GM21360 (cell line): ENCODE data around the gene NAV2.
"Not testable (repeated sequence)": the region's sequence is repeated elsewhere in the genome, so short reads cannot be mapped to it uniquely, and the experiment has no call there.

Experiments used
- ATAC-seq: cut with Tn5 transposase; IDR thresholded peaks from one replicate; pipeline ENCODE4 v1.9.1; 2021; ENCODE audit warnings: mild to moderate bottlenecking, moderate library complexity; ENCODE audit not compliant: unreplicated experiment

NAV2 gene

DNA sequence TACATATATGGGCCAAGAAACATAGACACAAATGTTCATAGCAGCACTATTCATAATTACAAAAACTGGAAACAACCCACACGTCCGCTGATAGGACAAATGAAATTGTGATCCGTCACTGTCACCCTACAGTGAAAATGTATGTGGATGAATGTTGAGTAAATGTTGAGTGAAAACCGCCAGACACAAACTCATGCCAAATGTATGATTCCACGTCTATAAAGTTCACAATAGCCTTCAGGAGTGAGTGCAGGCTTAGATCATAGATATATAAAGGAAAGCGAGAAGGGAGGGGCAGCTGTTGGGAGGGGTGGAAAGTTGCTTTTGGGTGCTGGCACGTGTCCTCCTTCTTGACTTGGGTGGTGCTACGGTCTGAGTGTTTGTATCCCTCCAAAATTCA is 414.1 kb downstream of the NAV2 start:
- ATAC-seq: no peak

DNA sequence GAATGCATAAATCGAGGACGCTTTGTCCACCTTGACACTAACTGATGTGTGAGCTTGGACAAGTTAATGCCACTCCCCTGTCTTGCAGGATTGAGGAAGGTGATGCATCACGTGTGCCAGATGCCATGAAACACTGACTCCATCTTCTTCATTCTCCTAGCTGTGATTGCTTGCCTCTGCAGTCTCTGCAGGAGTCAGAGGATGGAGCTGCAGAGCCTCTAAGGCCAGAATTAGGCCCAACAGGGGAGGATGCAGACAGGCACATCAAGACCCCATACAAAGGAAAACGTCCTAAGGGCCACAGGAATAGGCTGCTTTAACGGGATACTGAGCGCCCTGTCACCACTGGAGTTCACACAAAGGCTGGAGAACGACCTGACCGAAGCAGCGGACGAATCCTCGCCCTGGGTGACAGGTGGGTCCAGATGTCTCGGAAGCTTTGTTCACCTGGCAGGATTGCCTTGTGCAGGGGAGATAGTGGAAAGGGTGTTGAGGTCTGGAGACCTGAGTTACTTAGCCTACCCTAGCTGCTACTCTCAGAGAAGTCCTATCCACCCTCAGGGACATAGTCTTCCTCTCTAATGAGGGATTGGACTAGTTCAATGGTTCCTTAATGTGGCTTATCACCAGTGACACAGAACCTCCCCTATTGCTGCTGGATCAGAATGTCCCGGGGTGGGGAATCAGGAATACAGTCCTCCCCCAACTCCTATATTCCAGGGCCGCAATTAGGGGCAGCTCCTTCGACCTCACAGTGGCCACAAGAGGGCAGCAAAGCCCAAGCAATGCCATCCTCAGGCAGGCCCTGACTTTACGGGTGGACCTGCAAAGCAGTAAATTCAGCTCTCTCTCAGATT is 415.3 kb downstream of the NAV2 start:
- ATAC-seq: peak; percentile 70

DNA sequence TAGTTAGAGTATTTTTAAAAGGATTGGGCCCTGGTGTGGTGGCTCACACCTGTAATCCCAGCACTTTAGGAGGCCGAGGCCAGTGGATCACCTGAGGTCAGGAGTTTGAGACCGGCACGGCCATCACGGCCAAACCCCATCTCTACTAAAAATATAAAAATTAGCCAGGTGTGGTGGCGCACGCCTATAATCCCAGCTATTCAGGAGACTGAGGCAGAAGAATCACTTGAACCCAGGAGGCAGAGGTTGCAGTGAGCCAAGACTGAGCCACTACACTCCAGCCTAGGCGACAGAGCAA is 415.8 kb downstream of the NAV2 start:
- not testable (repeated sequence) for ATAC-seq

DNA sequence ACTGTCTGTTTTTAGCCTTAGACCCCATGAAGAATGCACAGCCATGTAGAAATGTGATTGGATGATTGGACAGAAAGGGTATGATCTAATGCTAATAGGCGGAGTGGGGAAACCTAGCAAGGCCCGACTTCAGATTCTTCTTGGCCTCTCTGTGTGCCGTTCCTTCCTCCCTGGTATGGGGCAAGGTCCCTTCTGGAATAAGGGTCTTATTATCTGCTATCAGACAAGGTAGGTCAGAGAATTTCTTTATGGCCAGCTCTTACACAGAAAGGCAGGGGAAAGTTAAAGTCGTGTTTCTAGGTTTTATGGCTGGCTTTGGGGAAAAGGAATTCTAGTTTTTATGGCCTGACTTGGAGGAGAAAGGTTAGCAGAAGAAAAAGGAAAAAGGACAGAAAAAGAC is 417.0 kb downstream of the NAV2 start:
- ATAC-seq: no peak

DNA sequence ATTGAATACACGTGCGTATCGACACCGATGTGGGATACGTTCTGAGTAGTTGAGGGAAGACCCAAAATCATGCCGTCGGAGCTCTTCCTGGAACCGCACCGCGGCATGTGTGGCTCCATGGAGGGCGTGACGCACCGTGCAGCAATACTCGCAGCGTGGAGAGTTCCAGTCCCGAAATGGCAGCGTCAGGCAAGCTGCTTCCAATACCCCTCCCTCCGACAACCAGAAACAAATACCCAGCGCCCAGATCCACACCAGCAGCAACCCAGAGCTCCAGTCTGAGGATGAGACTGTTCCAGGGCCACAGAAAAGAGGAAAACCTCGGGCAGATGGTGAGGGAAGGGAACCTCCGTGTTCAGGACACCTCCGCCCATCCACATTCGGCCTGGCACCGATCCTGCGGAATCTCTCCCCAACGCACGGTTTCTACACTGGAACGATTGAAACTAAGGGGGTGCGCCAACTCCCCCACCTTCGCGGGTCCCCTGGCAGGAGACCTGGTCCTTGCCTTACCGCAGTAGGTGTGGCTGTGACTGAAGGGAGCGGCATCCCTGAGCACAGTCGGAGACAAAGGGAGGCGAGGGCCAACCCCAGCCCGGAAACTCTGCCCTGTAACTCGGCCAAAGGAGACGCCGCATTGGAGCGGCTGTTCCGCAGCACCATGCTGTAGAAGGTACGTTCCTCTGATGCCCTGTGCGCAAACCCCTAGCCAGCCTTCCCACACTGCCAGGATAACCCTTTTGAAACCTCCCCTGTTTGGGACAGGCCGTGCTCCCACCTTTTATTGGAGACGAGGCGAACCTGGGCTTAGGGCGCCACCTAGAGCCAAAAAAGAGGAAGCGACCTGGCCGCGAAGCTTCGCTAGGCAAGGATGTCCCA is 419.4 kb downstream of the NAV2 start:
- ATAC-seq: no peak

DNA sequence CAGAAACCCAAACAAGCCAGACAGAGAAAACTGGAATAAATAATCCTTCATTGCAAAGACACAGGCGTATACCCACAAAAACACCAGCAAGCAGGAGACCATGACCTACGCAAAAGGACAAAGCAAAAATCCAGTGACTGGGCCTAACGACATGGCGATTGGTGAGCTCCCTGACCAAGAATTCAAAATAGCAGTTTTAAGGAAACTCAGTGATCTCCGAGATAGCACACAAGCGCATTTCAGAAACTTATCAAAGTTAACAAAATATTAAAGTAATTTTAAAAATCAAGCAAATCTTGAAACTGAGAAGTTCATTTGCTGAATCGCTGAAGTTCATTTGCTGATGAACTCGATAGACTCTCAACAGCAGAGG is 420.0 kb downstream of the NAV2 start:
- ATAC-seq: no peak

DNA sequence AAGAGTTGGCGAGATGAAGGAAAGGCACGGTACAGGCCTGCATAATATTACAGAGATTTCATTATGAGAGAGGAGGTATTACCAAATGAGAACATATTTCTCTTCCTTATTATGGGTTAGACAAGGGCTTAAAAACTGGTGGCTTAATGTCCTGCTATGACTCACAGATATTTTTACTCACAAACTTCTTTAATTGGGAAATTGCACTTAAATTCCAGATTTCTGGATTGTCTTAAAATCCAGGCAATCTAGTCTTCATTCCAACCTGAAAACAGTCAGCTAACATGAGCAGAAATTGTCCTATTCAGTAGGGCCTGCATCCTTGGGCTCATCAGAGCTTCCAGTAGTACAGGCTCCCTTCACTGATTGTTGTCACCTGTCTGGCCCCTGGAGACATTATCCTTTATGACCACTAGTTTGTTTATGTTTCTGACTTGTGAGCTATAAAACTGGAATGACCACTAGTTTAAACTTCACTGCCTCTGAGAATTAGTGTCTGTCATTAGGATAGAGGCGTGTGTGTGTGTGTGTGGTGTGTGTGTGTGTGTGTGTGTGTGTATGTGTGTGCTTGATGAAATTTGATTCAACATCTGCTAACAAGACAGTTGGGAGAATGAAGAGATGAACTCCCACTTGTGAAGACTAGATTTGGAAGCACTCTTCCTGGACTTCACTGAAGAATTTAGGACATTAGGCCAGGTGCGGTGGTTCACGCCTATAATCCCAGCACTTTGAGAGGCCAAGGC is 422.5 kb downstream of the NAV2 start:
- no peak for ATAC-seq

DNA sequence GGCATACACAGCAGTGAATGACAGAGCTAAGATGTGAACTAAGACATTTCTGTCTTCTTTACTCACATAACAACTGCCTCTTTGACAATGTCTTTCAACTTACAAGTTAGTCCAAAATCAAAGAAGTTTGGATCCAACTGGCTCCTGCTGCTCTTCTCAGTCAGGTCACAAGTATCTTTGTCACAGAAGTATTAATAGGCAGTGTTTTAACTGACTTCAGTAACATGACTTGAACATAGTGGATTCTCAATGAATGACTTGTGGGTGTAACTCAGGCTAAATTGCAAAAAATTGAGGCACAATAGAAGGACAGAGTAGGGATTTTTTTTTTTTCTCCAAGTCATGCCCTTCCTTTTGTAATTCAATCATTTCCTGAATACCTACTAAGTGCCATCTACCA is 425.0 kb downstream of the NAV2 start:
- ATAC-seq: no peak

DNA sequence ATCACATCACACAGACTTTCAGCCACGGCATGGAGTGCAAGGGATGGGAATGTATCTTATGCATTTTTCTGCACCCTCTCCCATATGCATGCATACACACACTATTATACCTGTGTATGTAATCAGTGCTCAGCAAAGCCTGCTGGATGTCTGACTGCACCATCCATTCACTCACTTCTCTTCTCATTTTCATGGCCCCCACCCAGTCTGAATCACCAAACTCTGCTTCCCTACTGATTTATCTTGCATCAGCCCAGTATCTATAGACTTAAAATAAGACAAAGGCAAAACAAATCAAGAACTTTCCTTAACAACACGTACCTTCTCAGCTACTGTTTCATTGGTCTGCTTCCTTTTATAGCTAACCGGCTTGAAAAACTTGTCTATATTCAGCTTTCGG is 426.1 kb downstream of the NAV2 start:
- ATAC-seq: no peak

DNA sequence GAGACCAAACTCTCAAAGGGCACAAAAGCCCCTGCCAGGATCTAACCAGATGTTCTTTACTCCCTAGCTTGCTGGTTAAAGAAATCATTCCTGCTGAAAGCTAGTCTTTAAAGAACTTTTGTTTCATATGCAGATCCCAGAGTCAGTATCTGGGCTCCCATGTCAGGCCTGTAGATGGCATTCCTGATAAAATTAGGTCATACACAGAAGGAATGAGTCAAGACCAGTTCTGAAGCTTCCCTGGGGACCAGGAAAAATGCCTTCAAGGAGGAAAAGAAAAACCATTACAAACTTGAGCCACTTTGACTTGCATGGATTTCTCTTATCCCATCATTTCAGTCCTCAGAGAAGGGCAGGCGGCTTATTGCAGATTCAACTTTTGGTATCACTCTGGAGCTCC is 441.7 kb downstream of the NAV2 start:
- no peak for ATAC-seq

DNA sequence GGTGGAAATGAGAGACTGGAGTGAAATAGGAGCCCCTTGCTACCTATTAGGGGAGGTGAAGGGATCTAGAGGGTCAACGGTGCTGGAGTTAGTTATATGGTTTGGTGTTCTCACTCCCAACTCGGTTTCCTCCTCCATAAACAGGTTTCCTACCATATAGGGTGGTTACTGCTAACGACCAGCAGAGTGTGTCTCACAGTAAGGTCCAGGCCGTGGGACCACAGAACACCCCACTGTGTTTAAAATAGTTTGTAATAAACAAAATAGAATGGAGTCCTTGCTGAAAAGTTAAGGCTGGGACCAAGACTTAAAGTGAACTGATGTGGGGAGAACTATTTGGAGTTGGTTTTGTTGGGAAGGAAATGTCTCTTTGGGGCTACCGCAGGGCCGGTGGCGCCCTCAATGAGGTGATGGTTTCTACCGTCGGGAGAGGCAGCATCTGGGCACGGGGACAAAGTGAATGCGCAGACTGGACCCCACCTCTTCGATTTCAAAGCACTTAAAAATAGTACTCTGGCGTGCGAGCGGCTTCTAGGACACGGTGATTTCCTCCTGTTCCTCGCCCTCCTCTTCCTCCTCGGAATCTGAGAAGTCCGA is 443.1 kb downstream of the NAV2 start:
- no peak for ATAC-seq

DNA sequence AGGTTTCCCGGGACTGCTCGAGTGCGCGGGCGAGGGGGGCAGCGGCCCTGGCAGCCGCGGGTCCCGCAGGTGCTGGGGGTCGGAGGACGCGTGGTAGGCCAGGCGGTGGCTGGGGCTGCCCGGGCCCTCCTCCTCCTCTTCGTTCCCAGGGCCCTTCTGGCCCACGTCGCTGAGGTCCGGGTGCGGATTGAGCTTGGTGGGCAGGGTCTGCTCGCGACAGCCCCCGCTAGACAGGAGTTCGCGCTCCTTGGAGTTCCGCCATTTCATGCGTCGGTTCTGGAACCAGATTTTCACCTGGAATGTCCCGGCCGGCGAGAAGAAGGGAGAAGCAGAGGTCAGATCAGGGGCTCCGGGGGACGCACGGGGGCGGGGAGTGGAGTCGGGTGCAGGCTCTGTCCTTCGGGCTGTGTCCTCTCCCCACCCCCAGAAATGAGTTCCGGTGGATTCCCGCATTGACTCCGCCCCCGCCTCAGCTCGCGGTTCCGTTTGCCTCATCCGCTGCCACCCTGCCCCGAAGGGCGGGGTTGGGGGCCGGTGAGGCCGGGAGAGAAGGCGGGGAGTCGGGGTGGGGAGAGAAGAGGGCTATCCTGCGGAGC is 443.7 kb downstream of the NAV2 start:
- peak; percentile 19 for ATAC-seq

DNA sequence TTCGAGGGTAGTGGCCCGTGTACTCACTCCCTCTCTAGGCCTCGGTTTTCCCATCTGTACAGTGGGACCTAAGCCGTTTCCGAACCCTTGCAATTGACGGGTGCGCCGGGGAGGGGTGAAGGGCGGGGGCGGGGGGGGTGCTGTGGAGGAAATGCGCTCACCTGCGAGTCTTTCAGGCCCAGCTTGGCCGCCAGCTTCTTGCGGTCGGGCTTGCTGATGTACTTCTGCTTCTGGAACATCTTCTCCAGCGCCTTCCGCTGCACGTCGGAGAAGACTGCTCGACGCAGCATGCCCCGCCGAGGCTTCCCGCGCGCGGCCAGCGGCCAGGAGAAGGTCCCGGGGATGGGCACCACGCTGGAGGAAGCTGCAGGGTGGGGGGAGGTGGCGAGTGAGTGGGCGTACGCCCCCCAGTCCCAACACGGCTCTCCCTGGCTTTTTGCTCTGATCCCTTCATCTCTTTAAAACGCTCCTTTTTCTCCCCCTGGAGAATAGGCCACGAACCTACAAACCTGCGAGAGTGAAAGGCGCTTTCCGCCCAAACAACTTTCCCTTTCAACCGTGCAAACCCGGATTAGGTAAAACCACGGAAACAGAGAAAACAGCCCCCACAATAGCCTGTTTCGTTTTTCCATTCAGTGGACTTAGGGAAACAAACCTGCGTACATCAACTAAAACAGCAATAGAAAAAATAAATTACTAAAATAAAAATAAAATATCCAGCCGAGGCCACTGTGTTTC is 444.4 kb downstream of the NAV2 start:
- peak; percentile 59 for ATAC-seq

DNA sequence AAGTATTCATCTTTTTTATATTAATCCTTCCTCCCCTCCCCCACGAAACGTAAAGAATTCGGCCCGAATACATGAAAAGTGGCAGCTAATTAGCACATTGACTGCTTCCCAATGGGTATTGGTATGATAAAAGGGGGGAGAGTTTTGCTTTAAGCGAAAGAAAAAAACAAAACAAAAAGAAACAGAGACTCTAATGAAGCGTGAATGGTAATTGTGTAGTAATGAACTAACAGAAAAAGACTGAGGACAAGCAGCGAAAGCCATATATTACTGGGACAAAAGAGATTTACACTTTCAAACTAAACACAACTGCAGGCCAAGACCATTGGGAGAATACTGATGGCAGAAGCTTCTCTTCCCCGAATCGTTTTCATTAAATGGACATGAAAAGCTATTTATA is 445.1 kb downstream of the NAV2 start:
- ATAC-seq: no peak

DNA sequence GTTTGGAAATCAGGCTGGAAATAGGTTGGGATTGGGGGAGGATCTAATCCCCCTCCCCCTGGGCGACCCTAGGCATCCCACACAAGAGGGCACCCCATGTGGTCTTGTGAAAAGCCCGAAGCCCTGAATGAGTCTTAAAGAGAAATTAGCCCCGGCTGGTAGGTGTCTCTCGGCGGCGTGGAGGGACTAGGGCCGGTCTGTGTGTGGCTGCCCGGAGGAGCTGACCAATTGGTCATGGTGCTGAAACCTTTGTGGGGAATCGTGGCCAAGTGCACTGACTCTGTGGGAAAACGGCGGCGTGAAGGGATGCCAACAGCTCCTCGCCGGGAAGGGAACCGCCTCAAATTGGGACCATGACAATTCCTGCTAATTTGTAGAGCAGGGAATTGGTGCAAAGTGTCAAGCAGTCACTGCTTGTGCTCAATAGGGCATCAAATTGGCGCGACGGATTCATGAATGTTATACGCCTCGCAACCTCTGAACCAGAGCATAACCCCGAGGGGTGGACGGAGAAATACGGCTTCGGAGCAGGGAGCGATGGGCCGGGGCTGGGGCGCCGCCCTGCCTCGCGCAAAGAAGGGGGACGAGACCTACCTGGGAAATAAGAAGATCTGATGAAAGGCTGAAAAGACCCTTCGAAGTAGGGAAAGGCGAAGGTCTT is 446.1 kb downstream of the NAV2 start:
- ATAC-seq: no peak

DNA sequence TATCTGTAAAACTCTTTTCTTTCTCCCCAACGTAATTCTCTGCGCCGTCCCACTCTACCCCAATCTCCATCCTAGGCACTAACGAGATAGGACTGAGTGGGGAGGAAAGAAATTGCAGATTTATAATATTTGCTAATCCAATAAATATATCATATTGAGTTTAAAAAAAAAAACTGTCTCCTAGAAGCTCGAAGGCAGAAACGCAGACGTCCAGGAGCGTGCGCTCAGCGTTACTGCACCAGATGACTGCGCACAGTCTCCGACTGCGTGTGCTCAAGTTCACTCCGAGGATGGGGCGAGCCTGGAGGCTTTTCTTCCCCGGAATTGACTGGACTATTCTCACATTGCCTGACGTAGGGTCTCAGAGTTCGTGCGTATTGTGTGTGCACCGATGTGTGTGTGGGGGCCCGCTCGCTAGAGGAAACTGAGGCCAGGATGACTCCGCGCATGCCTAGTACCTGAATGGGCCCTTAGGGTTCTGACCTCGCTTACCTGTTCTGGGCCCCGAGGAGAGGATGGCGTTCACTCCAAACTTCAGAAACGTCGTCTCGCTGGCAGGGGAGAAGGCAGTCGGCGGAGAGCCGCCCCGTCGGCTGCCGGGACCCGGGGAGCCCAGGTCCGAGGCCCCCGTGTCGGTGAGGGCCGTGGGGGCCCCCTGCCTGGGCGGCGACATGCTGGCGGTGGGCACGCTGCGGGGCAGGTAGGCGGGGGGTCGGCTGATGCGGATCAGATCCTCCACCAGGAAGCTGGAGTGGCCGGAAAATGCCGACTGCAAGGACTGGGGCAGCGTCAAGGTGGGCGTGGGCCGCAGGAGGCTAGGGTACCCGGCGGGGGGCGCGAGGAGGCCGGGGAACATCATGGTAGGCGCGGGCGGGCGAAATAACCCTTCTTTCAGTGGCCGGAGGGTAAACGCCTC is 447.1 kb downstream of the NAV2 start:
- ATAC-seq: no peak

DNA sequence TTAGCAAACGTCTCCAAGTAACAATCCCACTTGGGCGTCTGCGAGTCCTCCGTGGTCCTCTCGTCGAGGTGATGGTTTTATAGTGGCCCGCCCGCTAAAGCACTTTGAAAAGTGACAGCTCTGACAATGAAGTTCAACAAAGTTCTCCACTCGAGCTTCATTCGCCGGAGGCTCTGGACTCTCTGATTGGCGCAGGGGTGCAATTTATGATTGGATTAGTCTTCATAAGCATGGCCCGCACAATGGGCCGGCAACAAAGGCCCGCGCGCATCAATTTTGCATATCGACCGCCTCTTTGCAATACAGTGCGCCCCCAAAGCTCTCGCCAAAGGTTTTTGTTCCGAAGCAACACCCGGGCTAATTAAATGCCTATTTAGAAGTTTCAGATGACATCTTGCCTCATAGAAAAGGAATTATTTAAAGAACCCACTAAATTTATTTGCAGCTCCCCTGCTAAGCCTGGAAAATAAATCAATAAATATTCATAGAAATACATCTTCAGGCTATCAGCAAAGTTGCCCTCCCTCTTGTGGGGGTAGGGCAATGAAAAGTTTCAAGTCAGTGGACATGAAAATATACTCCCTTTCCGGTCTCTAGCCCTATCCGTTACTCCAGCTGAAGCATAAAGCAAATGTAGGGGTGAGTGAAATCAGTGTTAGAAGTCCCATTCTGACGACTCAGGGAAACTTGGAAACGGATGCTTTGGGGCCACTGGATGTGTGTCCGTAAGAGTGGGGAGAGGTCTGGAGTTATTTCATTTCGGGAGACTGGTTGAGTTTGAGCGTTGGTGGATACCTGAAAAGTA is 448.0 kb downstream of the NAV2 start, which contains the start of gene DBX1:
TSS of gene DBX1 (minus strand) at position 51 of the 805 bp plus-strand sequence. CDS start 151 bp downstream, outside the sequence.
- no peak for ATAC-seq
